Gastroesophageal sphincter (tissue), 4 donors: ENCODE data around the gene HSD17B8. TPM values are rescaled to one million over a fixed set of nuclear protein-coding genes. Genes with fewer than 3 reads are reported as not detected.

Experiments used
- ATAC-seq: fragments of 150-250 bp; one replicate; pipeline ENCODE4 v1.9.1; 2016; ENCODE audit warnings: mild to moderate bottlenecking, moderate library complexity
- H3K27ac ChIP-seq, 4 donors: fragments of 200-600 bp; sonication (generic) in 3 of 4; 1 replicate in 3 of 4; 2 replicates in 1 of 4; pipeline ENCODE4 v1.5.1; 2016 to 2019
- H3K27me3 ChIP-seq: fragments of 200-600 bp; sonication (generic); one replicate; pipeline ENCODE4 v1.5.1; 2019
- H3K36me3 ChIP-seq, 2 donors: fragments of 200-600 bp; sonication (generic); one replicate each; pipeline ENCODE4 v1.5.1; 2019; ENCODE audit warnings: control low read depth in 1 of 2
- H3K4me1 ChIP-seq, 3 donors: fragments of 200-600 bp; sonication (generic); 1 replicate in 2 of 3; 2 replicates in 1 of 3; pipeline ENCODE4 v1.5.1; 2016 to 2019; ENCODE audit warnings: control low read depth in 2 of 3
- H3K4me3 ChIP-seq, 2 donors: fragments of 200-600 bp; sonication (generic); one replicate each; pipeline ENCODE4 v1.5.1; 2019; ENCODE audit warnings: mild to moderate bottlenecking in 1 of 2, moderate library complexity in 1 of 2
- H3K9me3 ChIP-seq, 3 donors: fragments of 200-600 bp; sonication (generic); one replicate each; pipeline ENCODE4 v1.5.1; 2017 to 2019; ENCODE audit warnings: control low read depth in 2 of 3
- EP300 ChIP-seq: sonication (generic); formaldehyde crosslinking; IDR thresholded peaks from one replicate; pipeline ENCODE4 v1.6.1; 2017; ENCODE audit warnings: antibody characterized with exemption, mild to moderate bottlenecking
- POLR2A ChIP-seq, 2 donors: fragments of 450-650 bp; IDR thresholded peaks; one replicate each; pipeline ENCODE4 v1.6.1; 2017; ENCODE audit warnings: antibody characterized with exemption in 2 of 2, mild to moderate bottlenecking in 2 of 2, moderate library complexity in 1 of 2
- POLR2AphosphoS5 ChIP-seq: sonication (generic); formaldehyde crosslinking; IDR thresholded peaks from one replicate; pipeline ENCODE4 v1.6.1; 2017; ENCODE audit warnings: antibody characterized with exemption
- WGBS, 2 donors: methylation state at CpG; one replicate each; pipeline ENCODE4 v1.1.5; 2018; ENCODE audit warnings: low coverage in 1 of 2; 5-methylcytosine and 5-hydroxymethylcytosine counted together
- total RNA-seq, 4 donors: library from RNA; depleted of rRNA; stranded (reverse); fragments of >200 nt; gene quantifications; one replicate each; pipeline ENCODE4 v1.1.0, GENCODE V29; 2016
- TF ChIP-seq, protein P1 (sequence below), 4 experiments: fragments of 200-600 bp in 2 of 4; fragments of 450-650 bp in 2 of 4; sonication (generic) in 1 of 4; IDR thresholded peaks; one replicate each; pipeline ENCODE4 v1.5.1; 2017 to 2019; ENCODE audit warnings: antibody characterized with exemption in 4 of 4, mild to moderate bottlenecking in 2 of 4, moderate library complexity in 2 of 4

Gene HSD17B8
- total RNA-seq, 4 donors from 2014 or later: 2.2 to 16.1 (median 12.2) TPM

DNA sequence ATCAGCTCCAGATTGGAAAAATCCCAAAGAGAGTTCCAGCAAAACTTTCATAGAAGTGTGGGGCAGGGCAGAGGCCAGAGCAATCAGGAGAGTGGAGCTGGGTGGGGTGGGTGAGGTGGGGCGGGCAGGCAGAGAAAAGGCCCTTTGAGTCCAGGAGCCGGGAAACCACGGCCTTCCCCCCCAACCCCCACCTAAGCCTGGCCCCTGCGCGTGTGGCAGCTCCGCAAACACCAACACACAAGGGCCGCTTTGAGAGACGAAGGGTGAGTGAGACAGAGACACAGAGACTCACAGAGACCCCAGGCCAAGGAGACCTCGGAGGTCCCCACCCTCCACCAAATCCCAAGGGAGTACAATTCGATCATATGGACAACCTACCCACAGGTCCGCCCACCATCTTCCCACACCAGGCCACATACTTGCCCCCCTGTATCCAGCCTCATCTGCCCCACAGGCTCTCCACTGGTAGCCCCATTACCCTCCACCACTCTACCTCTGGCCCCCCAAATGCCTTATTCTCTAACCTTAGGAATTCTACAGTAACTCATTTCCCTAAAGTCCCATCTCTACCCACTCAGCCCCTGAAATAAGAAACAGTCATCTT is 13.8 kb upstream of the HSD17B8 start:
- H3K4me3 ChIP-seq: no peak overlapping the region
- WGBS, 2 donors: 81 to 88% methylated on average over 2 to 8 of the region's 11 CpGs
- no peak overlapping the region for H3K27ac ChIP-seq
- H3K27me3 ChIP-seq: peaks cover 45% of the 10 kb centered on the region
- peaks cover 0 to 17% of the 10 kb centered on the region in 2 donors for H3K36me3 ChIP-seq
- no peak for ATAC-seq
- no peaks in the 10 kb centered on the region for H3K9me3 ChIP-seq
- H3K4me1 ChIP-seq: peaks cover 0 to 21% (median 9%) of the 10 kb centered on the region in 3 donors
- no peak for TF ChIP-seq EP300
- TF ChIP-seq POLR2A (IDR thresholded peaks at IDR 0.05): no peak
- no peak for TF ChIP-seq POLR2AphosphoS5
- TF ChIP-seq, protein P1, sequence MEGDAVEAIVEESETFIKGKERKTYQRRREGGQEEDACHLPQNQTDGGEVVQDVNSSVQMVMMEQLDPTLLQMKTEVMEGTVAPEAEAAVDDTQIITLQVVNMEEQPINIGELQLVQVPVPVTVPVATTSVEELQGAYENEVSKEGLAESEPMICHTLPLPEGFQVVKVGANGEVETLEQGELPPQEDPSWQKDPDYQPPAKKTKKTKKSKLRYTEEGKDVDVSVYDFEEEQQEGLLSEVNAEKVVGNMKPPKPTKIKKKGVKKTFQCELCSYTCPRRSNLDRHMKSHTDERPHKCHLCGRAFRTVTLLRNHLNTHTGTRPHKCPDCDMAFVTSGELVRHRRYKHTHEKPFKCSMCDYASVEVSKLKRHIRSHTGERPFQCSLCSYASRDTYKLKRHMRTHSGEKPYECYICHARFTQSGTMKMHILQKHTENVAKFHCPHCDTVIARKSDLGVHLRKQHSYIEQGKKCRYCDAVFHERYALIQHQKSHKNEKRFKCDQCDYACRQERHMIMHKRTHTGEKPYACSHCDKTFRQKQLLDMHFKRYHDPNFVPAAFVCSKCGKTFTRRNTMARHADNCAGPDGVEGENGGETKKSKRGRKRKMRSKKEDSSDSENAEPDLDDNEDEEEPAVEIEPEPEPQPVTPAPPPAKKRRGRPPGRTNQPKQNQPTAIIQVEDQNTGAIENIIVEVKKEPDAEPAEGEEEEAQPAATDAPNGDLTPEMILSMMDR (IDR thresholded peaks at IDR 0.05): no peak

DNA sequence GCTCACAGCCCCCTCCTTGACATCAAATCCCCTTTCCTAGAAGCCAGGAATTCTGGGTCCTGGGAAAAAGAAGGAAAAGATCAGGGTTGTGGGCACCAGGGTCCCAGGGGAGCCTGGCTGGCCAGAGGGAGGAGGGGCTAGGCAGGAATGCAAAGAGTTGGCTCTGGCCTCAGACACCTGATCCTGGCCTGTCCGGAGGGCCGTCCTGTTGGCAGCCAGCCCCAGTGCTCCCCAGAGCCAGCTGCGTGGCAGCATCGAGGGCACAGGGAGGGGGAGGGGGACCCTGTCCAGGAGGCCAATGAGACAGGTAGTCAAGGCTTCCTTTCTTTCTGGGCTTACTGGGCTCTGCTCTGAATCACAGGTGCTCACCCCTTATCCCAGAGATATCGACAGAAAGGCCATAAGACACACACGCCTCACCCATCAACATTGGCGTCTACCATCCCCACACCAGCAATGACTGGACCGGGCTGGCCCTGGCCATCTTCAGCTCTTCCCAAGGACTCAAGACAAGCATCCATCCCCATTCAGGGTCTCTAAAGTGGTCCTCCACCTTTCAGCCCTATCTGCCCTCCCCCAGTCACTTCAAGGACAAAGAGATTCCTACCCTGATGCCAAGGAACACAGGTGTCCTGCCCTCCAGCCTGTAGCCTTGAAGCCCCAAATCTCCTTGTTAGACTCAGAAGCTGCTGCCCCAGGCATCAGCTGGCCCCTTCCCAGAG is 12.9 kb upstream of the HSD17B8 start:
- H3K4me3 ChIP-seq: no peak overlapping the region
- ATAC-seq: no peak
- no peak overlapping the region for H3K27ac ChIP-seq
- TF ChIP-seq EP300 (no peak), POLR2A (IDR thresholded peaks at IDR 0.05) (no peak), POLR2AphosphoS5 (no peak)
- TF ChIP-seq, protein P1 (IDR thresholded peaks at IDR 0.05): no peak
- no peaks in the 10 kb centered on the region for H3K9me3 ChIP-seq
- 83% methylated on average over 1 of the region's 8 CpGs; no CpG with 5 or more reads in 1 of the 2 donors for WGBS, 2 donors
- H3K27me3 ChIP-seq: peaks cover 45% of the 10 kb centered on the region
- peaks cover 0 to 21% (median 9%) of the 10 kb centered on the region in 3 donors for H3K4me1 ChIP-seq
- H3K36me3 ChIP-seq: peaks cover 0 to 27% of the 10 kb centered on the region in 2 donors

DNA sequence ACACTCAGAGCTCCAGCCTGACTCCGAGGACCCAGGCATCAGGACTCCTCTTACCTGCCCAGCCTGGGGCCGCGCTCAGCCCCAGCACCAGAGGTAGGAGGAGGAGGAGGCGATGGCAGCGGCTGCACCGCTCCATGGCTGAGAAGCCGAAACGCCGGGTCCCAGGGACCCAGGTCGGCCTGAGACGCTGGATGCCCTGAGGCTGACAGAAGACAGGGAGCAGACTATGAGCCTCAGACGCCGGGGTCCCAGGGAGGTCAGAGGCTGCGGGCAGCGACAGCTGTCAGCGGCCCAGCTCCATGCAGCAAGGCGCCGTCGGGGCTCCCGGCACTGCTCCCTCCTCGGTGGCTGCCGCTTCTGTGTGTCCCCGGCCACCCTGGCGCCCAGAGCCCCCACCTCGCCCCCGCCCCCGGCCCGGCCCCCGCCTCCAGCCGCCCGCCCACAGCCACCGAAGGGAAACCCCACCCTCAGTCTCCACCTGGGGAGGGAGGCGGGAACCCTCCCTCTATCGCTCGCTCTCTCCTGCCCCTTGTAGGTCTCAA is 12.3 kb upstream of the HSD17B8 start, which contains the start of gene COL11A2:
Gene COL11A2, minus strand, starts transcription at position 363 of the 542 bp plus-strand sequence. Its CDS starts 227 bp downstream, at position 136.
- no CpG with 5 or more reads among the region's 35 CpGs for WGBS, 2 donors
- ATAC-seq: no peak
- H3K4me3 ChIP-seq: peak within 1 kb of the TSS; percentile 15 to 45

DNA sequence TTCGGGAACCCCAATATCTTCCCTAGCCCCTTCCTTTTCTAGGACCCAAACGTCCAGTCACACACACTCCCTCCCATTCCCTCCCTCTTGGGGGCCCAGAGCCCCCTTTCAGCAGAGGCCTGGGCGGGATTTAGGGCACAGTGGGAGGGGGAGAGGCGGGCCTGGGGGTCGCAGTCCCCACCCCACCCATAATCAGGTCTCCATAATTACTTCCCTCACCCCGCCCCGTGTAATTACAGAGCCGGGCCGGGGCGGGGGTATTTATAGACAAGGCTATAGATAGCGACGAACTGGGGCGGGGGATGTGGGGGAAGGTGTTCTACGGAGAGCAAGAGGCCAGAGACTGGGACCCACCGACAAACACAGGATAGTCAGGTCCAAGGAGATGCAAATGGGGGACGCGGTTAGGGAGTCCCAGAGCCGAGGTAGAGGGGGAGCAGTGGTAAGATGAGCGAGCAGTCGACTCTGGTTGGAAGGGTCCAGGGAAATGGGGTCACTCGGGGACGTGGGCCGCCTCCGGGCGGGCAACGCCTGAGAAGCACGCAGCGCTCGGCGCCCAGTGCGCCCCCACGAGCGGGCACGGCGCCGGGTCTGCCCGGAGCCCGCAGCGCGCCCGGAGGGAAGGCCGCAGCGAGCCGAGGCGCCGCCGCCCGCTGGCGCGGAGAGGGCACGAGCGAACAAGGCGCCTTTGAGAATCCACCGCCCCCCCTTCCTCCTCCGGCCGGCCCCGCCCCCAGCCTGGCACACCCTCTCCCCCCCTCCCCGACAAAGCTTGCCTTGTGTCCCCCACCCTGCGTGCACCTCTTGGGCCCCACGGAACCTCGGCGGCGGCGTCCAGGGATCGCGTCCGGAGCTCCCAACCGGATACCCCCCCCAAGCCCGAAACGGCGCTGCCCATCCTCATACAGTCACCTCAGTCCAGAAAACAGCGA is 11.5 kb upstream of the HSD17B8 start:
- Histone ChIP-seq H3K4me1 (peaks cover 0 to 30% (median 9%) of the 10 kb centered on the region in 3 donors), H3K36me3 (peaks cover 0 to 40% of the 10 kb centered on the region in 2 donors), H3K4me3 (peak overlapping the region; percentile 15 to 45), H3K27ac (peak overlapping the region in 3 of 4 donors; percentile 48 to 79 (median 72)), H3K27me3 (peaks cover 44% of the 10 kb centered on the region), H3K9me3 (no peaks in the 10 kb centered on the region)
- 0% methylated on average over 4 to 5 of the region's 72 CpGs for WGBS, 2 donors
- ATAC-seq: peak; percentile 33
- TF ChIP-seq POLR2A (IDR thresholded peaks at IDR 0.05) (no peak), POLR2AphosphoS5 (peak; percentile 6), EP300 (no peak)
- TF ChIP-seq, protein P1 (IDR thresholded peaks at IDR 0.05): peak in 1 of 4 experiments; percentile 4

More for the DNA sequence above, 12.3 kb upstream of the HSD17B8 start, which contains the start of gene COL11A2:
- H3K36me3 ChIP-seq: peaks cover 0 to 33% of the 10 kb centered on the region in 2 donors
- H3K4me1 ChIP-seq: peaks cover 0 to 22% (median 9%) of the 10 kb centered on the region in 3 donors
- peaks cover 45% of the 10 kb centered on the region for H3K27me3 ChIP-seq
- H3K9me3 ChIP-seq: no peaks in the 10 kb centered on the region
- TF ChIP-seq EP300 (no peak), POLR2A (IDR thresholded peaks at IDR 0.05) (no peak), POLR2AphosphoS5 (no peak)
- TF ChIP-seq, protein P1 (IDR thresholded peaks at IDR 0.05): no peak
- H3K27ac ChIP-seq: peak within 1 kb of the TSS in 3 of 4 donors; percentile 48 to 79 (median 72)
